Fibroblast of skin of left biceps (primary cell): ENCODE results near the gene MAVS.
"Not testable (repeated sequence)": the region's sequence is repeated elsewhere in the genome, so short reads cannot be mapped to it uniquely, and the experiment has no call there.

Experiments used
- DNase-seq, 2 experiments: peaks; one replicate each; pipeline ENCODE4 v3.0.0-alpha.2; 2013; ENCODE audit warnings: low read depth in 2 of 2

Gene MAVS

GRCh38 chr20:3906744-3907721 lies 60.4 kb downstream of the MAVS start:
- DNase-seq: not testable (repeated sequence)

GRCh38 chr20:3908667-3909066 lies 62.0 kb downstream of the MAVS start:
- no peak for DNase-seq

- DNase-seq: no peak
These were observed 63.3 kb downstream of the MAVS start for GRCh38 chr20:3909952-3910366.

- no peak for DNase-seq
These were observed 64.2 kb downstream of the MAVS start for GRCh38 chr20:3910853-3911252.

- no peak for DNase-seq
These were observed 65.3 kb downstream of the MAVS start for GRCh38 chr20:3911956-3912355.

GRCh38 chr20:3914446-3914845 lies 67.8 kb downstream of the MAVS start:
- DNase-seq: no peak

- DNase-seq: no peak
These were observed 69.1 kb downstream of the MAVS start for GRCh38 chr20:3915691-3916090.

GRCh38 chr20:3916364-3916763 lies 69.7 kb downstream of the MAVS start:
- no peak for DNase-seq

GRCh38 chr20:3919352-3919751 lies 72.7 kb downstream of the MAVS start:
- peak in 1 of 2 experiments; percentile 25 for DNase-seq

GRCh38 chr20:3922223-3922982 lies 75.8 kb downstream of the MAVS start:
- no peak for DNase-seq

GRCh38 chr20:3922983-3923339 lies 76.3 kb downstream of the MAVS start:
- DNase-seq: no peak

- DNase-seq: no peak
These were observed 77.2 kb downstream of the MAVS start for GRCh38 chr20:3923818-3924217.

GRCh38 chr20:3924304-3925112 lies 77.9 kb downstream of the MAVS start:
- no peak for DNase-seq

GRCh38 chr20:3925113-3925695 lies 78.6 kb downstream of the MAVS start:
- DNase-seq: no peak
